Calu3 (cell line): ENCODE results near the gene F8. TPM values are rescaled to one million over a fixed set of nuclear protein-coding genes. Genes with fewer than 3 reads are reported as not detected.

Experiments
- BruUV-seq: library from RNA; stranded (reverse); fragments of 400-500 nt; replicated peaks from 2 replicates; lab custom pipeline; 2021; lab: Mats Ljungman, UMichigan
- CTCF ChIA-PET: fragments of 300-600 bp; sonication (Branson Sonifier 250); formaldehyde crosslinking; loops from one replicate; lab custom pipeline; 2022; ENCODE audit warnings: antibody characterized with exemption; lab: Charles Lee
- DNase-seq: peaks from one replicate; pipeline ENCODE4 v3.0.0; 2022
- H3K27ac Mint-ChIP-seq: one replicate; pipeline ENCODE4 v1.8.0; 2022; ENCODE audit warnings: mixed read lengths; ENCODE audit not compliant: unreplicated experiment
- H3K27me3 Mint-ChIP-seq: one replicate; pipeline ENCODE4 v1.8.0; 2022; ENCODE audit warnings: mixed read lengths; ENCODE audit not compliant: unreplicated experiment
- H3K36me3 Mint-ChIP-seq: one replicate; pipeline ENCODE4 v1.8.0; 2022; ENCODE audit warnings: mild to moderate bottlenecking, moderate library complexity, mixed read lengths; ENCODE audit not compliant: insufficient read depth, unreplicated experiment
- H3K4me1 Mint-ChIP-seq: one replicate; pipeline ENCODE4 v1.8.0; 2022; ENCODE audit warnings: mild to moderate bottlenecking, low read depth, mixed read lengths; ENCODE audit not compliant: unreplicated experiment
- H3K4me3 Mint-ChIP-seq: one replicate; pipeline ENCODE4 v1.8.0; 2022; ENCODE audit warnings: mild to moderate bottlenecking, low read depth, moderate library complexity, mixed read lengths; ENCODE audit not compliant: unreplicated experiment
- H3K9me3 Mint-ChIP-seq: one replicate; pipeline ENCODE4 v1.8.0; 2022; ENCODE audit warnings: low read depth, mixed read lengths; ENCODE audit not compliant: unreplicated experiment
- intact Hi-C: fragments of 100-400 bp; cut with micrococcal nuclease; formaldehyde crosslinking; loops from one replicate; pipeline ENCODE4 v1.10.0; 2022; ENCODE audit not compliant: unreplicated experiment
- total RNA-seq: library from RNA; stranded (reverse); gene quantifications from 2 replicates; pipeline ENCODE4 v1.2.3, GENCODE V29; 2022
- TF ChIP-seq, protein P1 (sequence below): fragments of 200-600 bp; IDR thresholded peaks from one replicate; pipeline ENCODE4 v1.8.0; 2022; ENCODE audit warnings: antibody characterized with exemption; ENCODE audit not compliant: unreplicated experiment

Gene F8
- total RNA-seq, 1 experiment from 2014 or later = 1.6 TPM

DNA sequence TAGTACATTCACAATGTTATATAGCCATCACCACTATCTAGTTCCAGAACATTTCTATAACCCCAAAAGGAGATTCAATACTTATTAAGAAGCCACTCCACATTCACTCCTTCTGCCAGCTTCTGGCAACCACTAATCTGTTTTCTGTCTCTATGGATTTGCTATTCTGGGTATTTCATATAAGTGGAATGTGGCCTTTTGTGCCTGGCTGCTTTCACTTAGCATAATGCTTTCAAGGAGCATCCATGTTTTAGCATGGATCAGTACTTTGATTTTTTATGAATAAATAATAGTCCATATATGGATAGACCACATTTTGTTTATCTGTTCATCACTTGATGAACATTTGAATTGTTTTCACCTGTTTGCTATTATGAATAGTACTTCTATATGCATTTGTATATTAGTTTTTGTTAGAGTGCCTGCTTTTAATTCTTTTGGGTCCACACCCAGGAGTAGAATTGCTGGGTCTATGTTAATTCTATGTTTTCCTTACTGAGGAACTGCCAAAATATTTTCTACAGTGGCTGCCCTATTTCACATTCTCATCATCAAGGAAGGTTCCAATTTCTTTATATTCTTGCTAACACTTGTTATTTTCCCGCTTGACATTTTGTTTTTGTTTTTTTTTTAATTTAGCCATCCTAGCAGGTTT is 171.4 kb downstream of the F8 start:
- H3K9me3 Mint-ChIP-seq = peaks cover 4% of the 10 kb centered on the region
- H3K36me3 Mint-ChIP-seq = no peaks in the 10 kb centered on the region
- no peaks in the 10 kb centered on the region for H3K4me1 Mint-ChIP-seq
- H3K27me3 Mint-ChIP-seq = peaks cover 18% of the 10 kb centered on the region
- TF ChIP-seq, protein P1, sequence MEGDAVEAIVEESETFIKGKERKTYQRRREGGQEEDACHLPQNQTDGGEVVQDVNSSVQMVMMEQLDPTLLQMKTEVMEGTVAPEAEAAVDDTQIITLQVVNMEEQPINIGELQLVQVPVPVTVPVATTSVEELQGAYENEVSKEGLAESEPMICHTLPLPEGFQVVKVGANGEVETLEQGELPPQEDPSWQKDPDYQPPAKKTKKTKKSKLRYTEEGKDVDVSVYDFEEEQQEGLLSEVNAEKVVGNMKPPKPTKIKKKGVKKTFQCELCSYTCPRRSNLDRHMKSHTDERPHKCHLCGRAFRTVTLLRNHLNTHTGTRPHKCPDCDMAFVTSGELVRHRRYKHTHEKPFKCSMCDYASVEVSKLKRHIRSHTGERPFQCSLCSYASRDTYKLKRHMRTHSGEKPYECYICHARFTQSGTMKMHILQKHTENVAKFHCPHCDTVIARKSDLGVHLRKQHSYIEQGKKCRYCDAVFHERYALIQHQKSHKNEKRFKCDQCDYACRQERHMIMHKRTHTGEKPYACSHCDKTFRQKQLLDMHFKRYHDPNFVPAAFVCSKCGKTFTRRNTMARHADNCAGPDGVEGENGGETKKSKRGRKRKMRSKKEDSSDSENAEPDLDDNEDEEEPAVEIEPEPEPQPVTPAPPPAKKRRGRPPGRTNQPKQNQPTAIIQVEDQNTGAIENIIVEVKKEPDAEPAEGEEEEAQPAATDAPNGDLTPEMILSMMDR = no peak
- intact Hi-C loops = no loop called here
- DNase-seq = no peak
- CTCF ChIA-PET = no interaction called here
- no peak overlapping the region for H3K27ac Mint-ChIP-seq
- BruUV-seq = no TSS peak
- no peak overlapping the region for H3K4me3 Mint-ChIP-seq

- TF ChIP-seq, protein P1 = peak; percentile 24
- CTCF ChIA-PET = interaction anchor here (1.2 kb wide), 1 partner anchor 91 kb away, joined by 3 read pairs; no protein-coding TSS in a partner anchor
- BruUV-seq = no TSS peak
- Mint-ChIP-seq H3K9me3 (no peaks in the 10 kb centered on the region), H3K4me1 (no peaks in the 10 kb centered on the region), H3K4me3 (no peak overlapping the region), H3K27ac (no peak overlapping the region), H3K36me3 (no peaks in the 10 kb centered on the region), H3K27me3 (peaks cover 47% of the 10 kb centered on the region)
- DNase-seq = peak; percentile 3
- intact Hi-C loops = loop anchor here (2.0 to 5.0 kb wide), 2 partner anchors 92 to 124 kb away; no protein-coding TSS in a partner anchor
These were observed 181.7 kb downstream of the F8 start for GRCh38 chrX:154840856-154841255.

DNA sequence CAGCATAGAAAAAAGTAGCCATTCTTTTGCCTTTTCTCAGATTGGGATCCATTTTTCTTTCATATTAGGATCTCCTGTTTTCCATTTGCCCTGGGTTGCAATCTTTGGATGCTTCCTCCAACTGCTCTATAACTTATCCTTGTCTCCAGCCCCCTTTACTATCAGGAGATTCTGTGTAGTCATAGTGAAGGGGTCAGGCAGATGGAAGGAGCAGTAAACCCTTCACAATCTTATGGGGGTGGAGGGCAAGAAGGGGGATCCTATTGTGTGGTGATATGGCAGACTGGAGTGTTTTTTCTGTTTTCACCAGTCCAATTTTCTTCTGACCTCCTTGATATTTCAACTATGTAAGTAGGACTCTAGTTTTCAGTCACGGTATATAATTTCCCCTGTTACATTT is 186.4 kb downstream of the F8 start:
- Mint-ChIP-seq H3K9me3 (no peaks in the 10 kb centered on the region), H3K4me3 (no peak overlapping the region), H3K27me3 (peaks cover 58% of the 10 kb centered on the region), H3K36me3 (no peaks in the 10 kb centered on the region), H3K27ac (no peak overlapping the region), H3K4me1 (no peaks in the 10 kb centered on the region)
- TF ChIP-seq, protein P1 = no peak
- CTCF ChIA-PET = no interaction called here
- intact Hi-C loops = no loop called here
- no TSS peak for BruUV-seq
- DNase-seq = no peak

DNA sequence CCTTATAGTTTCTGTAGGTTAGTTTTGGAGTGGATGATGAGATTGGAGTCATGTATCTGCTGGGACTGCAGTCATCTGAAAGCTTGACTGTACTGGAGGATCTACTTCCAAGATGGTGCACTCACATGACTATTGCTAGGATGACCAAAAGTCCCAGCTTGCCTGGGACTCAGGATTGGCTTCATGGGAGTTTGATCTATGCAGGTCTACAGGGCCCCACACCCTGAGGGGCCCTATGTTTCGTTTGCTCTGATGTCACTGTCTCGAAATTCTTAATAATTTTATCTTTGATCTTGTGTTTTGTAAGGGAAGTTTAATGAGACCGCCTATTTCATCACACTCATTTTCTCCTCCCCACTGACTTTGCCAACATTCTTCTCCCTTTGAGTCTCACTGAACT is 188.0 kb downstream of the F8 start, which contains the start of gene SMIM9:
Gene SMIM9 (minus strand): TSS at position 101 of the 400 bp plus-strand sequence. CDS start 3,806 bp downstream, outside the sequence.
- CTCF ChIA-PET = interaction anchor here (0.6 kb wide), 1 partner anchor 36 kb away, joined by 4 read pairs; no protein-coding TSS in a partner anchor
- Mint-ChIP-seq H3K4me1 (no peaks in the 10 kb centered on the region), H3K27me3 (peaks cover 67% of the 10 kb centered on the region), H3K27ac (no peak within 1 kb of the TSS), H3K9me3 (no peaks in the 10 kb centered on the region), H3K4me3 (no peak within 1 kb of the TSS), H3K36me3 (no peaks in the 10 kb centered on the region)
- DNase-seq = no peak
- TF ChIP-seq, protein P1 = no peak
- intact Hi-C loops = no loop called here
- no TSS peak for BruUV-seq
